Fibroblast of the aortic adventitia (primary cell): ENCODE measurements around the gene PDCD5. TPM values are rescaled to one million over a fixed set of nuclear protein-coding genes. Genes with fewer than 3 reads are reported as not detected.

Source experiments
- DNase-seq: peaks from one replicate; pipeline ENCODE4 v3.0.0-alpha.2; 2010; ENCODE audit warnings: low read depth
- H3K4me3 ChIP-seq: 2 replicates; pipeline ENCODE4 v1.5.1; 2011; ENCODE audit warnings: low read depth, mild to moderate bottlenecking, control low read depth, low read length, moderate library complexity
- CTCF ChIP-seq: IDR thresholded peaks from 2 replicates; pipeline ENCODE4 v1.5.1; 2011; ENCODE audit warnings: mild to moderate bottlenecking, low read length, control low read depth, inconsistent platforms; ENCODE audit not compliant: insufficient read depth
- total RNA-seq: library from RNA; depleted of rRNA; stranded (reverse); fragments of >200 nt; gene quantifications from 2 replicates; pipeline ENCODE4 v1.2.3, GENCODE V29; 2012; ENCODE audit warnings: low replicate concordance

Gene PDCD5
- total RNA-seq, 1 donor, result 161 TPM

- DNase-seq, result no peak
- TF ChIP-seq CTCF, result no peak
- no peak overlapping the region for H3K4me3 ChIP-seq
These were observed 37.7 kb upstream of the PDCD5 start for GRCh38 chr19:32543115-32543900.

- no peak for DNase-seq
- H3K4me3 ChIP-seq, result no peak overlapping the region
- no peak for TF ChIP-seq CTCF
These were observed 36.1 kb upstream of the PDCD5 start for GRCh38 chr19:32544917-32545316.

- H3K4me3 ChIP-seq, result no peak overlapping the region
- no peak for TF ChIP-seq CTCF
- DNase-seq, result no peak
These were observed 30.3 kb upstream of the PDCD5 start for GRCh38 chr19:32550666-32551065.

GRCh38 chr19:32555786-32556185 lies 25.2 kb upstream of the PDCD5 start:
- H3K4me3 ChIP-seq, result no peak overlapping the region
- no peak for TF ChIP-seq CTCF
- no peak for DNase-seq

GRCh38 chr19:32558607-32559228 lies 22.3 kb upstream of the PDCD5 start:
- TF ChIP-seq CTCF, result no peak

GRCh38 chr19:32563761-32564160 lies 17.2 kb upstream of the PDCD5 start:
- DNase-seq, result no peak
- no peak for TF ChIP-seq CTCF

More at GRCh38 chr19:32558607-32559228, 22.3 kb upstream of the PDCD5 start:
- no peak overlapping the region for H3K4me3 ChIP-seq
- no peak for DNase-seq

More at GRCh38 chr19:32563761-32564160, 17.2 kb upstream of the PDCD5 start:
- H3K4me3 ChIP-seq, result no peak overlapping the region
